ENCODE measurements around the gene SELENOV.
A peak's percentile ranks its signal among the peaks of the same experiment; 100 is the strongest.
"Not testable (repeated sequence)": the region's sequence is repeated elsewhere in the genome, so short reads cannot be mapped to it uniquely, and the experiment has no call there.

The SELENOV gene, protein sequence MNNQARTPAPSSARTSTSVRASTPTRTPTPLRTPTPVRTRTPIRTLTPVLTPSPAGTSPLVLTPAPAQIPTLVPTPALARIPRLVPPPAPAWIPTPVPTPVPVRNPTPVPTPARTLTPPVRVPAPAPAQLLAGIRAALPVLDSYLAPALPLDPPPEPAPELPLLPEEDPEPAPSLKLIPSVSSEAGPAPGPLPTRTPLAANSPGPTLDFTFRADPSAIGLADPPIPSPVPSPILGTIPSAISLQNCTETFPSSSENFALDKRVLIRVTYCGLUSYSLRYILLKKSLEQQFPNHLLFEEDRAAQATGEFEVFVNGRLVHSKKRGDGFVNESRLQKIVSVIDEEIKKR

DNA sequence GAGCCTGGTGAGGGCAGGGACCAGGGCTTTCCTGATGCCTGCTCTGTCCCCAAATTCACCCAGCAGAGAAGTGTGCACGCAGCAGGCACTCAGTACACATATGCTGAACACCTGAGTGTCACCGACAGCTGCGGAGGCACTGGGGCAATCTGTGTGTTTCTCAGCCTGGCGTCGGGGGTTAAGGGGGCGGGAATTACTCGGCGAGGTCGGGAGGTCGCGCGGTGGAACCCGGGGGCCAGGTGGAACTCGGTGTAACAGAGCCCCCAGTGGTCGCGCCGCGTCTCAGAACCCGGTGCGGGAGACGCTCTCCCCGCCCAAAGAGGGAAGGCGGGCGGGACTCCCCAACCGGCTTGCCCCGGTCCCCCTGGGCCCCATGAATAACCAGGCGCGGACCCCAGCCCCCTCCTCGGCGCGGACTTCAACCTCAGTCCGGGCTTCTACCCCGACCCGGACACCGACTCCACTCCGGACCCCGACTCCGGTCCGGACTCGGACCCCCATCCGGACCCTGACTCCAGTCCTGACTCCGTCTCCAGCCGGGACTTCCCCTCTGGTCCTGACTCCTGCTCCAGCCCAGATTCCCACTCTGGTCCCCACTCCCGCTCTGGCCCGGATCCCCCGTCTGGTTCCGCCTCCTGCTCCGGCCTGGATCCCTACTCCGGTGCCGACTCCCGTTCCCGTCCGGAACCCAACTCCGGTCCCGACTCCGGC lies at the start of gene SELENOV:
Gene SELENOV, plus strand, starts transcription at position 300 of the 711 bp plus-strand sequence. Its CDS starts 74 bp downstream, at position 374.
- DNase-seq, result peak in 1 of 2 donors; percentile 26

DNA sequence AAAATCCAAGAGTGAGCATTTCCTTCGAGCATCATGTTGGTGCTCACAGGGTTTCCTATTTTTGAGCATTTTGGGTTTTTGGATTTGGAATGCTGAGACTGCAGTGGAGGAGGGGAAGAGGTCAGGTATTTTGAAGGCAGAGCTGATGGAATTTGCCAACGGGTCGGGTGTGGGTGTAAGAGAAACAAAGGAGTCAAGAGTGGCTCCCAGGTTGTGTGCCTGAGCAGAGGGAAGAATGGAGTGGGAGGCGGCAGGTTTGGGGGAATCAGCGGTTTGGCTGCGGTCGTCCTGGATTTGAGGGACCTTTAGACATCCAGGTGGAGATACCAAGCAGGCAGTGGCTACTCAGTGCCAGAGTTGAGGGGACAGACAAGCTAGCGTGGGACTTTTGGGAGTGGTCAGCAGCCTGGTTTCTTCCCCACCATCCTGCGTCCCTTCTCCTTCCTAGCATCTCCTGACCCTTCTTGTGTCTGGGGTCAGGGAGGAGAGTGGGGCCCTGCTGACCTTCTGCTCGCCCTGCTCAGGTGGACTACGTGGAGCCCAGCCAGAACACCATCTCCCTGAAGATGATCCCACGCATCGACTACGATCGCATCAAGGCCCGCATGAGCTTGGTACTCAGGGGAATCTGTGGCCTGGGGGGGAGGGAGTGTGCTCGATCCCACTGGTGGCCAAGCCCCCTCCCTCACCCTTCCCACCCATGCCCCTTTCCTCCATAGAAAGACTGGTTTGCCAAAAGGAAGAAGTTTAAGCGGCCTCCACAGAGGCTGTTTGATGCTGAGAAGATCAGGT lies 48.8 kb upstream of the SELENOV start:
- DNase-seq, result no peak

DNA sequence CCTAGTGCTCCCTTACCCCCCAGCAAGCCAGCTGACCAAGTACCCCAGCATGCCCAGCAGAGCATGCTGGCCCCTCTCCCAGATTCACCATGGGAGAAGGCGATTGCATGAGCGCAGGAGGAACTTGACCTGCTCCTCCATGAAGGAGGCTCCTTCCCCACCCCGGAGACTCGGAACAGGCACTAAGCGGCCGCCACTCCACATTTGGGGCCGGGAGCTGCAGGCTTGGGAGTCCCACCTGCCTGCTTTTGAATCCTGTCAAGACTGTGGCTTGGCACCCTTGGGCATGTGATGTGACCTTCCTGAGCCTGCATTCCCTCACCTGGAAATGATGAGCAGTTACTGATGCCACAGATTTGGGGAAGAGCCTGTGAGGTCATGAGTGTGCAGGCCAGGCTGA lies 47.0 kb upstream of the SELENOV start:
- no peak for DNase-seq

- no peak for DNase-seq
Observed at GRCh38 chr19:39469036-39469435, 45.9 kb upstream of the SELENOV start.

- no peak for DNase-seq
Observed at GRCh38 chr19:39469567-39469966, 45.4 kb upstream of the SELENOV start.

- no peak for DNase-seq
Observed at GRCh38 chr19:39470724-39471339, 44.1 kb upstream of the SELENOV start.

GRCh38 chr19:39471756-39472536 lies 43.0 kb upstream of the SELENOV start:
- no peak for DNase-seq

GRCh38 chr19:39472746-39473442 lies 42.0 kb upstream of the SELENOV start:
- no peak for DNase-seq

DNA sequence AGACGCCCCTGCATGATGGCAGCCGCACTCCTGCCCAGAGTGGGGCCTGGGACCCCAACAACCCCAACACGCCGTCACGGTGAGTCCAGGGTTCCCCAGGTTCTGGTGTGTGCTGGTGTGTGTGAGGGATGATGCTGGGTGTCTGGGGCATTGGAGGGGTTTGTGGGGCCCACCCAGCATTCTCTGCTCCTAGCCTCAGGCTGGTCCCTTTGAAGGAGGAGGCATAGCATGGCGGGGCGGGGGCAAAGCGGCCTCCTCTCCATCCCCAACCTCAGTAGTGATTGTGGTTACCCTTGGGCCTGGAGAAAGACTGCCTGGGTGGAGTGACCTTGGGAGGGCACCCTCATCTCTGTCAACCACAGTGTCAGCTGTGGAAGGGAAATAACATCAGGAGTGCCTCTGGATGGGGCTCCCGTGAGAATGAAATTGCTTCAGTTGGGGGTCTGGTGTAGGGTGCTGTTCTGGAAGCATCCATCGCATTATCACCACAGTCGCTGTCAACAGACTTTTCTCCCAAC lies 41.4 kb upstream of the SELENOV start:
- no peak for DNase-seq

DNA sequence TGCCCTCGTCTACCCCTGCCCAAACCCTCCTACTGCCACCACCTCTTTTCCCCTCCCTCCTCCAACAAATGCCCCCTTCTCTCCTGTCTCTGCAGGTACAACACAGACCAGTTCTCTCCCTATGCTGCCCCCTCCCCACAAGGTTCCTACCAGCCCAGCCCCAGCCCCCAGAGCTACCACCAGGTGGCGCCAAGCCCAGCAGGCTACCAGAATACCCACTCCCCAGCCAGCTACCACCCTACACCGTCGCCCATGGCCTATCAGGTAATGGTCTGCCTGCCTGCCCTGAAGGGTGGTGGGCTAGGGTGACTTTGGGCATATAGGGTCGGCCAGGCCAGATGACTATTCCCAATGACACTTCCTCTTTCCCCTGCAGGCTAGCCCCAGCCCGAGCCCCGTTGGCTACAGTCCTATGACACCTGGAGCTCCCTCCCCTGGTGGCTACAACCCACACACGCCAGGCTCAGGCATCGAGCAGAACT lies 40.8 kb upstream of the SELENOV start:
- DNase-seq, result peak; percentile 78 to 83

DNA sequence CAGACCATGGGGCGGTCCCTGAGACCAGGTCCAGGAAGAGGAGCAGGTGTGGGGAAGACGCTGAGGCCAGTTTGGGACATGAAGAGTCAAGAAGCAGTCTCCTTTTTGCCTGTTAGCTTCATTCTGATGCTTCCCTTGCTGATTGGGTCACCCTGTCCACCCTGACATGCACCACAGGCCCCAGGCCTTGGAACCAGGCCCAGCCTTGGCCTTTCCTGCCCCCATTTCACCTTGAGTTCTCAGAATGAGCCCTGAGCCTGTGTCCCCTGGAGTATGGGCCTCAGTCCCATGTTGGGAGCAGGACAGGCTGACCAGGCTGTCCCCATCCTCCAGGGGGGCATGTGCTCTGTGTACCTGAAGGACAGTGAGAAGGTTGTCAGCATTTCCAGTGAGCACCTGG lies 39.2 kb upstream of the SELENOV start:
- no peak for DNase-seq

DNA sequence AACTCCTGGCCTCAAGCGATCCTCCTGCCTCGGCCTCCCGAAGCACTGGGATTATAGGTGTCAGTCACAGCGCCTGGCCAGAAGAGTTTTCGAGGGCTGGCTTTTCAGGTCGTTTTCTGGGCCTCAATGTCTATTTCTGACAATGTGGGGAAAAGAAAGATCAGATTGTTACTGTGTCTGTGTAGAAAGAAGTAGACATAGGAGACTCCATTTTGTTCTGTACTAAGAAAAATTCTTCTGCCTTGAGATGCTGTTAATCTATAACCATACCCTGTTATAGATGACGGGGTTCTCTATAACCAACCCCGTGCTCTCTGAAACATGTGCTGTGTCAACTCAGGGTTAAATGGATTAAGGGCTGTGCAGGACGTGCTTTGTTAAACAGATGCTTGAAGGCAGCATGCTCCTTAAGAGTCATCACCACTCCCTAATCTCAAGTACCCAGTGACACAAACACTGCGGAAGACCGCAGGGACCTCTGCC lies 35.6 kb upstream of the SELENOV start:
- DNase-seq, result not testable (repeated sequence)

DNA sequence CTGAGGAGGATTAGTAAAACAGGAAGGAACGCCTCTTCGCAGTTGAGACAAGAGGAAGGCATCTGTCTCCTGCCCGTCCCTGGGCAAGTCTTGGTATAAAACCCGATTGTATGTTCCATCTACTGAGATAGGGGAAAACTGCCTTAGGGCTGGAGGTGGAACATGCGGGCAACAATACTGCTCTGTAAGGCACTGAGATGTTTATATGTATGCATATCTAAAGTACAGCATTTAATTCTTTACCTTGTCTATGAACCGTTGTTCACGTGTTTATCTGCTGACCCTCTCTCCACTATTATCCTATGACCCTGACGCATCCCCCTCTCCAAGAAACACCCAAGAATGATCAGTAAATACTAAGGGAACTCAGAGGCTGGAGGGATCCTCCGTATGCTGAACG lies 35.0 kb upstream of the SELENOV start:
- no peak for DNase-seq

DNA sequence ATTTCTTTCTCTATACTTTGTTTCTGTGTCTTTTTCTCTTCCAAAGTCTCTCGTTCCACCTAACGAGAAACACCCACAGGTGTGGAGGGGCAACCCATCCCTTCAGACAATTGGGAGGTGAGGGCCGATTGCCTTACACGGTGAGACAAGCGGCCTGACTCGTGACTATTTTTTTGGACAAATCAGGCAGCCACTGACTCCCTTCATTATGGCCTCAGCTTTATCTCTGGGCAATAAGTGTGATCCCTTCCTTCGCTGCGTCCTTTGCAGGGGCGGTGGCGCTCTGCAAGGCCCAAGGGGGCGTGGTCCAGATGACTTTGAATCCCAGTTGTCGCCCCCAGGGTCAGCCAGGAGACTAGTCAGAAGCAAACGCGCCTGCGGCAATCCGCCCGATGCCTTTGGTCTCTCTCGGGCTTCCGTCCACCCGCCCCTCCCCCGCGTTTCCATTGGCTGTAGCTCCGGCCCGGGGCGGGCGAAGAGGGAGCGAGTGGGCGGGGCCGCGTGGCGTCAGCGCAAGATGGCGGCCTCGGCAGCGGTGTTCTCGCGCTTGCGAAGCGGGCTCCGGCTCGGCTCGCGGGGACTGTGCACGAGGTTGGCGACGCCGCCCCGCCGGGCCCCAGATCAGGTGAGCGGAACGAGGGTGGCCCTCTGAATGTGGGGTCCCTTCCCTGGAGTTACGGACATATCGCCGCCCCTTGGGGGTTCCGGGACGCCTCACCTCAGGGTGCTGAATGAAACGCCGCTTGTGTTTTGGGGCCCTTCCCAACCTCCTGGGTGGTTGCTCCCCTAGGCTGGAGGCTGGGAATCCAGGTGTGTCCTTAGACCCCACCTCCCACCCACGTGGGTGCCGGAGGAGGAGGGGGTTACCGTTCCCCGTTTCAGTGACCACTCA lies 34.4 kb upstream of the SELENOV start, which contains the start of gene TIMM50:
Gene TIMM50, plus strand, starts transcription at position 502 of the 892 bp plus-strand sequence. Its CDS starts 16 bp downstream, at position 518.
- peak; percentile 99 to 100 for DNase-seq

DNA sequence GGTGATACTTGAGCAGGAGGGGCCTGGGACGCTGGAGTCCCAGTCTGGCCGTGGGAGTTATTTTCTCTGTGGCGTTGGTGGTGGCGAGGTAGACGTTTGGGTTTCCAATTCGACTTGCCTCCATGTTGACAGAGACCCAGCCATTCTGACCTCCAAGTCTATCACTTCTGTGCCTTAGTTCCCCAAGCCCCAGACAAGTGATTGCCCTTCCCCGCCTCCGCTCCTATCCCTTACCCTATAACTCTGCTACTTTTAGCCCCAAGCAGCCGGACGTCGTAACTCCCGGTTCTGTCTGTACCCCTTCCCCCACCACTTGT lies 33.8 kb upstream of the SELENOV start:
- no peak for DNase-seq

- no peak for DNase-seq
Observed at GRCh38 chr19:39481676-39482075, 33.3 kb upstream of the SELENOV start.

GRCh38 chr19:39483141-39483540 lies 31.8 kb upstream of the SELENOV start:
- no peak for DNase-seq

GRCh38 chr19:39489756-39490155 lies 25.2 kb upstream of the SELENOV start:
- DNase-seq, result no peak

GRCh38 chr19:39492225-39492624 lies 22.7 kb upstream of the SELENOV start:
- DNase-seq, result no peak

GRCh38 chr19:39492788-39493187 lies 22.2 kb upstream of the SELENOV start:
- DNase-seq, result no peak
